ENCODE measurements around the gene CYTH4.

Gene CYTH4

DNA sequence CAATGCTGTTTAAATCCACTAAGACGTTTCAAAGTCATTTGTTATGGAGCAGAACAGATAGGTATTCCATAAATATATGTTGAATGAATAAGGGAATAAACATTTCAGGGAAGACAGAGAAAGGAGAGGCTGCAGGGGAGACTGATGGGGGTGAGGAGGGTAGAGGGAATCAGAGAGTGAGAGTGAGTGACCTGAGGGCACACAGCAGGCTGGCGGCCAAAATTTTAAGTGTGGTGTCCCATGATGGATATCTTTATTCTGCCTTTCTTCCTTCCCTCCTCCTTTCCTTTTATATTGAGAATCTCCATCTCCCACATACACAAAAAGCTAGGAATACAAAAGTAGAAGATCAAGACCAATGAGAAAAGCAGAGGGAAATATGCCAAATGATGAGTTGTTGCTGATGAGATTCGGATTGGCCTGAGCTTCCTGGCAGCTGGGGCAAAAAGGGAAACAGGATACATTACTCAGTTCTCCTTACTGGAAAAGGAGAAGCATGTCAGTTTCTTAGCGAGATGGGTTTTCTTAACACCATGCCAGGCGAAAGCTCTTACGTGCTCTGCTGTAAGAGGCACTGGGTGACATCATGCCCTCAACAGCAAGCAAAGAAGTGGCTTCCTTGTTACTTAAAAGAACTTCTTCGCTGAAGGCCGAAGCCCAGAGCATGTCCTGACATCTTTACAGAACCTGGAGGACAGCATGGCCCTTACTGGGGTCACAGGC is 11.2 kb upstream of the CYTH4 start:
- DNase-seq (ENCODE audit: low spot score): no peak

DNA sequence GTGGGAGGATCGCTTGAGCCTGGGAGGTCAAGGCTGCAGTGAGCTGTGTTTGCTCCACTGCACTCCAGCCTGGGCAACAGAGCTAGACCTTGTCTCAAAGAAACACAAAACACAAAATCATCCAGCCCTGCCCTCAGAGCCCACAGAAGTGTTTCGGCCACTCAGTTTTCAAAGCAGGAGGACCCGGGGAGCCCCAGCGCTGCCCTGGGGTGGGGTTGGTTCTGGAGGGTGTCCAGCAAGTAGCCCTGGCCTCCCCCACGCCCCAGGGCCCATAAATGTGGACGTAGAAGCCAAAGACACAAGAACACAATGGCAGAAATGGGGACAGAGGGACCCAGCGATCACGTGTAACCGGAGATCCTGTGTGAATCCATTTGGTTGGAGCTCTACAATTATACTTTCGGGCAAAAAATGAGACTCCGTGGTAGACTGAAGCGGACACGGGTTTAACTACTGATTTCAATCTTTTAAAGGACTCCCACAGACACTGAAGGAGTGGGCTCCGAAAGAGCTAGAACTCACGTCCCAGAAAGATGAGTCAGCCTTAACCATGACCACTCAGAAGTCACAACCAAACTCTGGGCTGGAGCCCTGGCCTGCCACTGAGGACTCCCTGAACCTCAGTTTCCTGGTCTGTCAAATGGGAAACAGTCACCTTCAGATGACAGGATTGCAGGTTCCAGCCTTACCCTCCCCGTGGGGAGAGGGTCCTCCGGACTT is 9.0 kb upstream of the CYTH4 start:
- peak; percentile 64 for DNase-seq (ENCODE audit: low spot score)

DNA sequence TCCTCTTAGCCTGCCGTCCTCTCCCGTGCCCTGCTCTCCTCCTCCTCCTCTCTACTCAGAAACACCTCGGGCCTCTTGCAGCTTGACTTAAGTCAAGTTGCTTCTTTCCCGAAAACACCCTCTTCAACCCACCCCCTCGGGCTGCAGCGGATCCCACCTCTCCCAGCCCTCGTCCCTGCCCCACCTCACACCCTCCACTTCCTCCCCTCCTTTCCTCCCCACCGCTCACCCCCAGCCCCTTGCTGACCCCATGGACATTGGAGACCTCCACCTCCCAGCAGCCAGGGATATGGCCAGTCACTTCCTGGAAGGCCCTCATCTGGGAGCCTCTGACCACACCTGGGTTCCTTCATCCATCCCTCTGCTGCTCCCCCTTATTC is 8.5 kb upstream of the CYTH4 start:
- peak; percentile 3 for DNase-seq (ENCODE audit: low spot score)

DNA sequence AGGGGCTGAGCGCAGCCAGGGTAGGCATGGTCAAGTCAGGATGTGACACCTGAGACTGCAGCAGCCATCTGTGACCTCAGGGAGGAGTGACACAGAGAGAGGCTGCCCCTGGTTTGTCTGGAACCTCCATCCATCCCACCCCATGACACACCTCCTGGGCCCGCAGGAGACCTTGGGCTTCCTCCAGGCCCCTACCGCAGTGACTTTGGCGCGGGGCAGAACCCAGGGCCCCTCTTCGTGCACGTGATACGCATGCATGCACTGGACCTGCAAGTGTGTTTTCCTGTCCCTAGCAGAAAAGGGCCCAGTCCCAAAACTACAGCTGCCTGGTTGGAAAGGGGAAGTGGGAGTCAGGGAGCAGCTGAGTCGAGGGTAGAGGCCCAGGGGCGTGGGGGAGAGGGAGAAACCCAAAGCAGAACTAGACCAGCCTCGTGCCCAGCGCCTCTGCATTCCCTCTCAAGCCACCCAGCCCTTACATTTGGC is 7.9 kb upstream of the CYTH4 start:
- DNase-seq (ENCODE audit: low spot score): no peak

DNA sequence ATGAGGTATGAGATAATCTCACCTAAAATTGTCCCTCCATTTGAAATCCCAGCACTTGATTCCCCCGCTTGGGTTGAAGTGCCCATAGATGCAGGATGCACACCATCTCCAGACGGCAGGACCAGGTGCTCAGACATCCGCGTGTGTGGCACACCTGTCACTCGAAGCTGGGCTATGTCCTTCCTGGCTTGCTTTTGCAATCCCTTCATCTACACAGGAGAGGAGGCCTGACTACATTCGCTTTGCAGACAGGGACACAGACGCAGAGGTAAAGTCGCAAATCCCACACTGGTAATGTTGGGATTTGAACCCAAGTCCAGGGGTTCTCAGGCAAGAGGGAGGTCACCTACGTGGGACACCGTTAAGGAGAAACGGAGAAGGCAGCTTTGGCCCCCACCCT is 7.2 kb upstream of the CYTH4 start:
- DNase-seq (ENCODE audit: low spot score): no peak

DNA sequence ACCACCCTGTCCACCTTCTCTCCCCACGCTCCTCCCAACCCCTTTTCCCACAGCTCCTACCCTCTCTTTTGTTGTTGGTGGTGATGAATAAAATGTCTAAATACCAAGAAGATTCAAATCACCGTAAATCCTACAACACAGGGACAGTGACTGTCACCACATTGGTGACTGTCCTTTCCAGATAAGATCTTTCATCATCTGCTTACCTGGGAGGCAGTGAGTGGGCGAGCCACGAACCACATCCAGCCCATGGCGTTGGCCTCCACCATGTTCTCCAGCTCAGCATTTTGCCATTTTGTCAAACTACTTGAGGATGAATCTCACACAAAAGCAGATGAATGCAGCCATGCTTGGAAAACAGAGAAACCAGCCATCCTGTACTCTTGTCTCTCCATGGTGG is 6.7 kb upstream of the CYTH4 start:
- no peak for DNase-seq (ENCODE audit: low spot score)

DNA sequence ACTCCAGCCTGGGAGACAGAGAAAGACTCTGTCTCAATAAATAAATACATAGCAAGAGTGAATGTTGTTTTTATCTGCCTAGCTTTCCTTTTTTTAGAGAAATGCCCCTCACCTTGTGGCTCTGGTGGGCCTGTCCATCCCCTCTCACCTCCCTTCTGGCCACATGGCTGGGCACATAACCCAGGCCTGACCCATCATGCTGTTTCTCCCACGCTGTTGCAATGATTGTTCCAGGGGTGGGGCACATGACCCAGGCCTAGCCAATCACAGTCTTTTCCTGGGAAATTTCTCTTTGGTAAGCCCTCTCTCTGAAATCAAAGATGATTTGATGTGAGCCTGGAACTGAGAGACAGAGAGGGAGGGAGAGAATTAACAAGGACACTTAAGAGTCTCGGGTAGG is 5.5 kb upstream of the CYTH4 start:
- DNase-seq (ENCODE audit: low spot score): peak; percentile 67

DNA sequence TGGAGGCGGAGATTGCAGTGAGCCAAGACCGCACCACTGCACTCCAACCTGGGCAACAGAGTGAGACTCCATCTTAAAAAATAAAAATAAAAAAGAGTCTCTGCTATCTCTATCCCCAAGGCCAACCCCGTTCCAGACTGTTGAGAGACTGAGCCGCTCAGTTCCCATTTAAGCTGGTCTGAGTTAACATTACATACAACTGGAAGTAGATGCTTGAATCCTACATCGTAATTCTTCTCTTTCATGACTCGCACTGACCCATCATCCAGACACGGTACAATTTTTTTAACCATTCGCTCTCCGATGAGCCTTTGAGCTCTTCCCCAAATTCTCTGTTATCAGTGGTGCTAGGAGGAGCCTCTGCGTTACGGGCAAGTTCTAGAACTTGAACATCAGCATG is 4.9 kb upstream of the CYTH4 start:
- DNase-seq (ENCODE audit: low spot score): no peak

DNA sequence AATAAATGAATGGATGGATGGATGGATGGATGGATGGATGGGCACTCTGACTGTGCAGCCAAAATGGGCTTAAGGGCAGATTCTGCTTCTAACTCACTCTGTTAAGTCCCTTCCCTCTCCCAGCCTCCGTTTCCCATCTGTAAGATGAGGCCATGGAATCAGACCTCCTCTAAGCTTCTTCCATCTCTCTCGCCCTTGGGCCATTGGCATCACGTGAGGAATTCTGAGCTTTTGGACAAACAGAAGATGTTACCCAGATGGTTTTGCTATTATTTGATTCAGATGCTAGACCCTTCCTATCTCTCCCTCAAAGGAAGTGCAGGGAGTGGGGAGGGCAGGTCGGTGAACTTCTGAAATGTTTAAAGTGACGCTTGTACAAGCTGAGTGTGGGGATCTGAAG is 4.0 kb upstream of the CYTH4 start:
- DNase-seq (ENCODE audit: low spot score): no peak

DNA sequence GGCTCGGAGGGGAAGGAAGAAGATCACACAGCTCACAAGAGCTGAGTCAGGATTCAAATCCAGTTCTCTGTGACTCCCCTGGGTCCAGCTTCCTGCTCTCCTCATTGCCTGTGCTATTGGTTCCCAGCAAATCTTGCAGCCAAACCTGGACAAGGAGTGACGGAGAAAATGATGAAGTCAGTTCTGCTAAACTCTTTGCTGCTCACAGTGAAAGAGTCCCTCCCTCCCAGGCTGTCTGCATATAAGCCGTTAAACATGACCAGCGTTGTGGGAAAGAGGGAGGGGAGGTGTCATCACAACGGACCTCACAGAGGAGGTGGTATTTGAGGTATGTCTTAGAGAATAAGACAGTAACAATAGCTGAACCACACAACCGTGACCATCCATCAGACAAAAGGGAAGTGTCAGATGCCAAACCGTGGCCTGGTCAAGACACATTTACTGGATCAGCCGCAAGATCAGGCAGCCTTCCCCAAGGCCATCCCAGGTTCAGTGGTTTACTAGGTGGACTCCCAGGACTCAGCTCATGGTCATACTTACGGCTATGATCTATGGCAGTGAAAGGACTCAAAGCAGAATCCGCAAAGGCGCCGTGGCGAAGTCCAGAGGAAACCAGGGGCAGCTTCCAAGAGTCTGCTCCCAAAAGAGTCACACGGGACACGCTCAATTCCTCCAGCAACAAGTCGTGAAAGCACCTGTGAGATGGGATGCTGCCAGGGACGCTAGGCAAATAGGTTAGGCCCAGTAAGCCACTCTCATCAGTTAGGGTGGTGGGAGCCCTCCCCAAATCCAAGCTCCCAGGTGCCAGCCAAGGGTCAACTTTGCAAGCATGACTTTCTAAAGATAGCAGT is 2.8 kb upstream of the CYTH4 start:
- DNase-seq (ENCODE audit: low spot score): no peak

DNA sequence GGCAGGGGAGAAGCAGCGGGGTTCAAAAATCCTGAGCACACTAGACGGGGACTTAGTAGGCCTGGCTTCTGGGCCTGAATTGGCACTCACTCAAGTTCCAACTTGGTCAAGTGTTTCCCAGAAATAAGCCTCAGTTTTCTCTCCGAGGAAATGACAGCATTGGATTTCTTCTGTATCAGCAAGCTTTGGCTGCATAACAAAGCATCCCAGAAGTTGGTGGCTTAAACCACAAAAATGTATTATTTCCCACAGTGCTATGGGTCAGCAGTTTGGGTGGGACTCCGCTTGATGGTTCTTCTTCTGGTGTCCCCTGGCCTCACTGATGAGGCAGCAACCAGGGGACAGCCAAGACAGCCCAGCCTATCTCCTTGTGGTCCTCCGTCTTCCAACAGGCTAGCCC is 1.6 kb upstream of the CYTH4 start:
- DNase-seq (ENCODE audit: low spot score): no peak

DNA sequence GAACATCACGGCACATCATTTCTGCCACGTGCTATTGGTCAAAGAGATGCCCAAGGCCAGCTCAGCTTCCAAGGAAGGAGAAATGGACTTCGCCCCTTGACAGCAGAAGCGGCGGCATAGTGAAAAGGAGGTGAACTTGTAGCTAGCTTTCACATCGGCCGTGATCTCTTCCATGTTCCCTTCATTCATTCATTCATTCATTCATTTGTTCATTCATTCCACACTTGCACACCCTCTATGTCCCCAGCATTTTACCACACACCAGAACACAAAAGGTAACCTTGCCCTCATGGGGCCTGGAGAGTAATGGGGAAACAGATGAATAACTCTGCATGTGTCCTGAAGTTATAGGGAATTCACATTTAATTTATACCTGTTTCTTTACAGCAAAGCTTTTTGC is 1.1 kb upstream of the CYTH4 start:
- no peak for DNase-seq (ENCODE audit: low spot score)

DNA sequence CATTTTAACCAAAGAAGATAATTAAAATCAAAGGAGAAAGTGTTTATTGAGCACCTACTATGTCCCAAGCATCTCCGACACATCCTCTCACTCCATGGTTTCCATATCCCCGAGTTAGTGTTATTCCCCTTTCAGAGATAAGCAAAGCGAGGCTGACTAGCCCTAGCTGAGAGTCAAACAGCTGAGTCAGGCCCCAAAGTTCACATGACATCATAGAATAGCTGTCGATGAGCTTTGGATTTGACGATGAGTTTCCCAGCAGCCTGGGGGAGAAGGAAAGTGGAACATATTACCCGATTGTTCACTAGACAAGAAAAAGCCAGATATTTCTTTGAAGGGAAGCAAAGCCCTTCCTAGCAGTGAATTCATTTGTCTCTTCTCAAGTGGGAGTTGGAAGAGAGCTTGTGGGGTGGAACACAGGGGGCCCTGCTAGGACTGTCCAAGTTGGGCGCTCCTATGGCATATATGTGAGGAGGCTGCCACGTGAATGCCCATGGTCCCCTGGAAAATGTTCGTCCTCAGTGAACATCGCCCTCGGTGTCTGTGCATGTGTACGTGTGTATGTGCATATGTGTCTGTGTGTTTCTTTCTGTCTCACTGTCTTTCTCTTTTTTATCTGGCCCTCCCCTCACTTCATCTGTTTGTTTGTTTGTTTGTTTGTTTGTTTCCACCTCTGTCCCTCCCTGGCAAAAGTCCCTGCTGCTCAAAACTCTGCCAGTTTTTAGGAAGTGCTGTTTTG is 493 bp upstream of the CYTH4 start:
- no peak for DNase-seq (ENCODE audit: low spot score)

DNA sequence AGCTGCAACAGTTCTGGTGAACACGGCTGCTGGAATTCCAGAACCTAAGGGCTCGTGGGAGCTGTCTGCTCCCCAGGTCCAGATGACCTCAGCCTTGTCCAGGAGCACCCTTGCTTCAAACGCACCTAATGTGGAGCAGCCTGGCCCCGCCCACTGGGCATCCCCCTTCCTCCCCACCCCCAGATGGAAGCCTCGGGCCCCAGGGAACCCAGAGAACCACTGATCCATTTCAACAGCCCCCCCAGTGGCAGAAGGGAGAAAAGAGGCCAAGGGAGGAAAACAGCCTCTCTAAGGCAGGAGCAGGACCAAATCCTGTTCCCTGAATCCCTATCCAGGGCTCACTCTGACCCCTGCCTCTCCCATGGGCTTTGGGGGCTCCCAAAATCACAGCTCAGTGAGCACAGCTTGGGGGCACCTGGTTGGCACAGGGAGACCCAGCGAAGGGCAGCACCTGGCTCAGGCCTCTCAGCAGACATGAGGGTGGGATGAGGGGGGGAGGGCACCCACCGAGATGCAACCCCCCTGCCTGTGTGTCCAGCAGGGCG is 1.2 kb downstream of the CYTH4 start:
- DNase-seq (ENCODE audit: low spot score): no peak

DNA sequence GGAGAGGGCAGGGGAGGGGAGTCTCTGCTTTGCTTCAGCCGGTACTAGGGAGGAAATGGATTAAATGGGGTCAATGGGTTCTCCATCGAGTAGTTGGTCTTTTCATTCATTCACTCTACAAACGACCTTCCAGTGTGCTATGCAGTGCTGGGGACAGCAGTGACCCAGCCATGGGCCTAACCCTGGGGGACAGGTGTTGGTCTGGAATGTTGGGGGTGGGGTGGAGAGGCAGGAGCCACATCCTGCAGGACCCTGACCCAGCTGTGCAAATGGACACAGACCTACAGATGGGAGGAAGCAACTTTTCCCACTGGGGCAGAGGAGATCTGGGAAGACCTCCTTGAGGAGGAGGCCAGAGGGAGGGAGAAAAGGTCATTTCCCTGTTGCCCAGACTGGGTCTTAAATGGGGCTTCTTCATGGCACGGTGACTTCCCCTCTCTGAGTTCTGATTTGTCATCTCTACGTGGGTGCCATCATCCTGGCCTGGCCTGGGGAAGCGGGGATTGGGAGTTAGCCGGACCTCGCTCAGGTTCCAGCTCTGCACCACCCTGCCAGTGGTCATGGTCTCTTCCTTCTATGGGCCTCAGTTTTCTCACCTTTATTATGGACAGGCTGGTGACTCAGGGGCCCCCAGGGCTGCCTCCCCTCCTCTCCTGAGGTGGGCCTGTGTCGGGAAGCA is 2.0 kb downstream of the CYTH4 start:
- DNase-seq (ENCODE audit: low spot score): no peak

DNA sequence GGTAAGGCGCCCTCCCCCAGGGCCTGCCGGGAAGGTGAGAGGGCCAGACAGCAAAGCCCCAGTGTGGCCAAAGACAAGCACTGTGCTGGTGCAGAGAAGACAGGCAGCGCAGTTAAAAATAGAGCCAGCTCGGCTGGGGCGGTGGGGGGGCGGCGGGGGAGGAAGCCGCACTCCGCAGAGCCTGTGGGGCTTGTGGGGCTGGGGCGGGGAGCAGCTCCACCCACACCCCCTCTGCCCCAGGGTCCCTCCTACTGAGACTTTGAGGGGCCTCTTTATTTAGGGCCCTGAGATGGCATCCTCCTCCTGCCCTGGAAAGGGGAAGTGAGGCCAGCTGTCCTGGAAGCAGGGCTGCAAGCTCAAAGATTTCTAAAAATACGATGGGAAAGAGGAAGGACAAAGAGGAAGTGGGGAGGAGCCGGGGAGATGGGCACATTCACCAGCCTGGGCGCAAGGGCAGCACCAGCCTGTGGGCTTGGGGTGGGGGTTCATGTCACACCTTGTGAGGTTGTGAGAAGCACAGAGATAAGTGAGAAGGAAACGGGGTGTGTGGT is 2.6 kb downstream of the CYTH4 start:
- no peak for DNase-seq (ENCODE audit: low spot score)

DNA sequence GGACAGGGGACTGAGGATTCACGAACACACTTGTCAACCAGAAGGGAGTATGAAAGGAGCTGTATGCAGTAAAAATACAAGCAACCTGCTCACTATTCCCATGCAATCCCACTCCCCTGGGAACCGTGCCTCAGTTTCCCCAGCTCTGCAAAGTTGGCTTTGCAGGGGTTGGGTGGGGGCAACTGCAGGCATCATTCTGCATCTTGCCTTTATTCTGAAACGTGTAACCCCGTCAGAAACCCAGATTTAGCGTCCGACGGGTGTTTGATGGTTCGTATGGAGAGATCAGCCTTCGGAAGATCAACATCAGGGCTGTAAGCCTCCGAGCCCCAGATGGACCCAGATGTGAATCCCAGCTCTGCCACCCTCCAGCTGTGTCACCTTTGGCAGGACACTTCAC is 3.6 kb downstream of the CYTH4 start:
- no peak for DNase-seq (ENCODE audit: low spot score)

DNA sequence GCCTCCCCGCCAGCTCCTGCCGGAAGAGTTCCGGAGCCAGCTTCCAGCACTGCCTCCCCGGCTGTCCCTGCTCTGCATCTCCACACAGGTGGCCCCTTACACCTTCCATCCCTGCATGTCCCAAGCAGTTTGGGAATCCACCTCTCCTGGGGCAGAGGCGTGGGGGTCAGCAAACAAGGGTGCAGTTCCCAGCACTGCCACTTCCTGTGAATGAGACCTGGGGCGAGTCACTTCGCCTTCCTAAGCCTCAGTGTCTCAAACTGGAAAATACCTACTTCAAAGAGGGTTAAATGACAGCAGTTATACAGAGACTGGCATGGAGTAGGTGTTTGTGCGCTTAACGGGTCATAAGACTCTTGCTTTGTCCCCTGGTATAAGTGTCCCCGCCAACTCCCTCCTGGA is 5.2 kb downstream of the CYTH4 start:
- DNase-seq (ENCODE audit: low spot score): no peak

DNA sequence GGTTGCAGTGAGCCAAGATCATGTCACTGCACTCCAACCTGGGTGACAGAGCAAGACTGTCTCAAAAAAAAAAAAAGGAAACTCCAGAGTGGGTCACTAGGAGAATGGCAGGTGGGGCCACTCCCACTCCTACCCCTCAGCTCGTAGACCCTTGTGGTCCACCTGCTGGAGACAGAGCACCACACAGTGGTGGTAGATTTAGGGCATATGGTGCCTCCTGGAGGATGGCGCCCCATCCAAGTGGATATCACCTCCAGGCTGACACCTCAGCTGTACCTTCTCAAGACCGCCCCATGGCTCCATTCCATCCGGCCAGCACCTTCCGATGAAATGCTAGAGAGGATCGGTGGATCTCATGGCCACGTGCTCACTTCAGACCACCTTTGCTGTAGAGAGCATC is 6.2 kb downstream of the CYTH4 start:
- no peak for DNase-seq (ENCODE audit: low spot score)

DNA sequence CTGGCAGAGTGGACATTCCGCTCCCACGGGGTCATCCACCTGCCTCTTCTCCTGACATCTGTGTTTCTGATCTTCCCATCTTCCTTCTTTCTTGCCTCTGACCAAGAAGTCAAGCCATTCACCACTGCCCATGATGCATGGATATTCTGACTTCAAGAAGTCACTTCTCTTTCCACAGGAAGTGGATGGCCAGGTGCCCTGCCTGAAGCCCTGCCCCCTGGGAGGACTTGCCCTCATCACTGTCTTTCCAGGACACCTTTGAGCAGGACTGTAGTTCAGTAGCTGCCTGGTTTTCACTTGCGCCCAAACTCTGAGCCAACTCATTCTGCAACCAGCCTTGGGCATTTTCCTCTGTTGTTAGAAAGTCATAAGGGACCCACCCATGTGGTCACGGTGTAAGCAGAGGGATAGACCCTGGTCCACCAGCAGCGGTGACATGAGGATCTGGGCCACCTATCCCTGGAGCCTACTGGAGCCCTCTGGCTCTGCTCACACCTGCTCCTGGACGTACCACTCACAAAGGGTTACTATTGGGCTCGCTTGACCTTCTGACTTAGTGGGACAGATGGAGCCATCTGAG is 6.9 kb downstream of the CYTH4 start:
- DNase-seq (ENCODE audit: low spot score): no peak

DNA sequence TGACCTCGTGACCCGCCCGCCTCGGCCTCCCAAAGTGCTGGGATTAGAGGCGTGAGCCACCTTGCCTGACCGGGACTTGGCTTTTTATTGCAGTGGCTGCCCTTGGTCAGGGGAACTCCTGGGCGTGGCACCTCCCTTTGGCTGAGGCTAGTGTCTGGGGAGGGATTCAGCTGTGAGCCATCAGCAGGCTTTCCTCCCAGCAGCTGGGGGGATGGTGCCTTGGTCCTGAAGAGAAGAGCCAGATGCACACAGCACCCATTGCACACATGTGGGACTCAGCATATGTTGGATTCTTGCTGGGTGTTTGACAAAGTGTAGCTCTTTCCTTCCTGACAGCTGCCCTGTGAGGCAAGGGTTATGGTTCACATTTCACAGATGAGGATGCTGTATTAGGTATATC is 8.4 kb downstream of the CYTH4 start:
- DNase-seq (ENCODE audit: low spot score): peak; percentile 67

Data from AG08396 (cell line).